ENCODE data around the gene CAB39. TPM values are rescaled to one million over a fixed set of nuclear protein-coding genes. Genes with fewer than 3 reads are reported as not detected.

Gene CAB39
- total and polyA plus RNA-seq, 2 experiments from 2014 or later = 18.7 to 67.5 TPM

DNA sequence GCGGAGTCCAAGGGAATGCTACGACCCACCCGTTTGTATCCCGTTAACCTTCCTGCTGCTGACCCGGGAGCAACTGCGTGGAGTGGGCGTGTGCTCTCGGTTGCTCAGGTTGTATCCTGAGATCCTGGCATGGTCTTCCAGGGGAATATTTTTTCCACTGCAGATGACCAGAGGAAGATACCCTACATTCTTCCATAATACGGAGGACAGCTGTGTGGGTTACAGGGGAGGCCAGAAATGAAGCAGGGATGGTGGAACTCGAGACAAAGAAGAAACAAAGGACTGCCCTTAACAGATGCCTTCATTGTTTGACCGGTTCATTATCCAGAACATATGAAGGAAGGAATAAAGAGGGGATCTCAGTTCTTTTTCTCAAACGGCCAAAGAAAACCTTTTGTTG is 39.8 kb upstream of the CAB39 start:
- Histone ChIP-seq H3K4me3 (no peak overlapping the region), H3K36me3 (ENCODE audit: insufficient read depth) (no peaks in the 10 kb centered on the region), H3K79me2 (replicated peaks; ENCODE audit: insufficient read depth) (no peaks in the 10 kb centered on the region), H3K27ac (ENCODE audit: low read depth) (no peak overlapping the region), H3F3A (replicated peaks; ENCODE audit: low read depth) (no peaks in the 10 kb centered on the region), H3K4me2 (no peak overlapping the region), H4K20me1 (replicated peaks; ENCODE audit: insufficient read depth) (no peaks in the 10 kb centered on the region), H3K27me3 (ENCODE audit: insufficient read depth) (no peaks in the 10 kb centered on the region), H3K9me2 (ENCODE audit: insufficient read depth) (no peaks in the 10 kb centered on the region), H3K4me1 (ENCODE audit: insufficient read depth) (no peaks in the 10 kb centered on the region), H2AFZ (no peak overlapping the region)
- ATAC-seq (no peak), DNase-seq (ENCODE audit: low spot score) (no peak)
- TF ChIP-seq ZNF331 (CRISPR knock-in tag; IDR thresholded peaks at IDR 0.05; ENCODE audit: low read depth) (no peak), POLR2AphosphoS5 (IDR thresholded peaks at IDR 0.05; ENCODE audit: low read depth) (no peak), STAT1 (IDR thresholded peaks at IDR 0.05; ENCODE audit: unreplicated experiment) (no peak), ZNF114 (CRISPR knock-in tag; IDR thresholded peaks at IDR 0.05) (no peak), ETS1 (IDR thresholded peaks at IDR 0.05) (no peak), EZH2 (IDR thresholded peaks at IDR 0.05; ENCODE audit: low read depth, unreplicated experiment) (no peak), CTCF (conservative IDR thresholded peaks at IDR 0.05; ENCODE audit: low read depth in 2 of 2) (no peak), JUNB (IDR thresholded peaks at IDR 0.05; ENCODE audit: unreplicated experiment) (no peak), CREB1 (CRISPR knock-in tag; IDR thresholded peaks at IDR 0.05; ENCODE audit: low read depth) (no peak), EZH2phosphoT487 (IDR thresholded peaks at IDR 0.05; ENCODE audit: unreplicated experiment) (no peak), NANOG (IDR thresholded peaks at IDR 0.05; ENCODE audit: borderline replicate concordance) (no peak)
- TF ChIP-seq, protein P1, sequence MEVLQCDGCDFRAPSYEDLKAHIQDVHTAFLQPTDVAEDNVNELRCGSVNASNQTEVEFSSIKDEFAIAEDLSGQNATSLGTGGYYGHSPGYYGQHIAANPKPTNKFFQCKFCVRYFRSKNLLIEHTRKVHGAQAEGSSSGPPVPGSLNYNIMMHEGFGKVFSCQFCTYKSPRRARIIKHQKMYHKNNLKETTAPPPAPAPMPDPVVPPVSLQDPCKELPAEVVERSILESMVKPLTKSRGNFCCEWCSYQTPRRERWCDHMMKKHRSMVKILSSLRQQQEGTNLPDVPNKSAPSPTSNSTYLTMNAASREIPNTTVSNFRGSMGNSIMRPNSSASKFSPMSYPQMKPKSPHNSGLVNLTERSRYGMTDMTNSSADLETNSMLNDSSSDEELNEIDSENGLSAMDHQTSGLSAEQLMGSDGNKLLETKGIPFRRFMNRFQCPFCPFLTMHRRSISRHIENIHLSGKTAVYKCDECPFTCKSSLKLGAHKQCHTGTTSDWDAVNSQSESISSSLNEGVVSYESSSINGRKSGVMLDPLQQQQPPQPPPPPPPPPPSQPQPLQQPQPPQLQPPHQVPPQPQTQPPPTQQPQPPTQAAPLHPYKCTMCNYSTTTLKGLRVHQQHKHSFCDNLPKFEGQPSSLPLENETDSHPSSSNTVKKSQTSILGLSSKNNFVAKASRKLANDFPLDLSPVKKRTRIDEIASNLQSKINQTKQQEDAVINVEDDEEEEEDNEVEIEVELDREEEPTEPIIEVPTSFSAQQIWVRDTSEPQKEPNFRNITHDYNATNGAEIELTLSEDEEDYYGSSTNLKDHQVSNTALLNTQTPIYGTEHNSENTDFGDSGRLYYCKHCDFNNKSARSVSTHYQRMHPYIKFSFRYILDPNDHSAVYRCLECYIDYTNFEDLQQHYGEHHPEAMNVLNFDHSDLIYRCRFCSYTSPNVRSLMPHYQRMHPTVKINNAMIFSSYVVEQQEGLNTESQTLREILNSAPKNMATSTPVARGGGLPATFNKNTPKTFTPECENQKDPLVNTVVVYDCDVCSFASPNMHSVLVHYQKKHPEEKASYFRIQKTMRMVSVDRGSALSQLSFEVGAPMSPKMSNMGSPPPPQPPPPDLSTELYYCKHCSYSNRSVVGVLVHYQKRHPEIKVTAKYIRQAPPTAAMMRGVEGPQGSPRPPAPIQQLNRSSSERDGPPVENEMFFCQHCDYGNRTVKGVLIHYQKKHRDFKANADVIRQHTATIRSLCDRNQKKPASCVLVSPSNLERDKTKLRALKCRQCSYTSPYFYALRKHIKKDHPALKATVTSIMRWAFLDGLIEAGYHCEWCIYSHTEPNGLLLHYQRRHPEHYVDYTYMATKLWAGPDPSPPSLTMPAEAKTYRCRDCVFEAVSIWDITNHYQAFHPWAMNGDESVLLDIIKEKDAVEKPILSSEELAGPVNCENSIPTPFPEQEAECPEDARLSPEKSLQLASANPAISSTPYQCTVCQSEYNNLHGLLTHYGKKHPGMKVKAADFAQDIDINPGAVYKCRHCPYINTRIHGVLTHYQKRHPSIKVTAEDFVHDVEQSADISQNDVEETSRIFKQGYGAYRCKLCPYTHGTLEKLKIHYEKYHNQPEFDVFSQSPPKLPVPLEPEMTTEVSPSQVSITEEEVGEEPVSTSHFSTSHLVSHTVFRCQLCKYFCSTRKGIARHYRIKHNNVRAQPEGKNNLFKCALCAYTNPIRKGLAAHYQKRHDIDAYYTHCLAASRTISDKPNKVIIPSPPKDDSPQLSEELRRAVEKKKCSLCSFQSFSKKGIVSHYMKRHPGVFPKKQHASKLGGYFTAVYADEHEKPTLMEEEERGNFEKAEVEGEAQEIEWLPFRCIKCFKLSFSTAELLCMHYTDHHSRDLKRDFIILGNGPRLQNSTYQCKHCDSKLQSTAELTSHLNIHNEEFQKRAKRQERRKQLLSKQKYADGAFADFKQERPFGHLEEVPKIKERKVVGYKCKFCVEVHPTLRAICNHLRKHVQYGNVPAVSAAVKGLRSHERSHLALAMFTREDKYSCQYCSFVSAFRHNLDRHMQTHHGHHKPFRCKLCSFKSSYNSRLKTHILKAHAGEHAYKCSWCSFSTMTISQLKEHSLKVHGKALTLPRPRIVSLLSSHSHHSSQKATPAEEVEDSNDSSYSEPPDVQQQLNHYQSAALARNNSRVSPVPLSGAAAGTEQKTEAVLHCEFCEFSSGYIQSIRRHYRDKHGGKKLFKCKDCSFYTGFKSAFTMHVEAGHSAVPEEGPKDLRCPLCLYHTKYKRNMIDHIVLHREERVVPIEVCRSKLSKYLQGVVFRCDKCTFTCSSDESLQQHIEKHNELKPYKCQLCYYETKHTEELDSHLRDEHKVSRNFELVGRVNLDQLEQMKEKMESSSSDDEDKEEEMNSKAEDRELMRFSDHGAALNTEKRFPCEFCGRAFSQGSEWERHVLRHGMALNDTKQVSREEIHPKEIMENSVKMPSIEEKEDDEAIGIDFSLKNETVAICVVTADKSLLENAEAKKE (CRISPR knock-in tag; IDR thresholded peaks at IDR 0.05) = no peak
- TF ChIP-seq, protein P2, sequence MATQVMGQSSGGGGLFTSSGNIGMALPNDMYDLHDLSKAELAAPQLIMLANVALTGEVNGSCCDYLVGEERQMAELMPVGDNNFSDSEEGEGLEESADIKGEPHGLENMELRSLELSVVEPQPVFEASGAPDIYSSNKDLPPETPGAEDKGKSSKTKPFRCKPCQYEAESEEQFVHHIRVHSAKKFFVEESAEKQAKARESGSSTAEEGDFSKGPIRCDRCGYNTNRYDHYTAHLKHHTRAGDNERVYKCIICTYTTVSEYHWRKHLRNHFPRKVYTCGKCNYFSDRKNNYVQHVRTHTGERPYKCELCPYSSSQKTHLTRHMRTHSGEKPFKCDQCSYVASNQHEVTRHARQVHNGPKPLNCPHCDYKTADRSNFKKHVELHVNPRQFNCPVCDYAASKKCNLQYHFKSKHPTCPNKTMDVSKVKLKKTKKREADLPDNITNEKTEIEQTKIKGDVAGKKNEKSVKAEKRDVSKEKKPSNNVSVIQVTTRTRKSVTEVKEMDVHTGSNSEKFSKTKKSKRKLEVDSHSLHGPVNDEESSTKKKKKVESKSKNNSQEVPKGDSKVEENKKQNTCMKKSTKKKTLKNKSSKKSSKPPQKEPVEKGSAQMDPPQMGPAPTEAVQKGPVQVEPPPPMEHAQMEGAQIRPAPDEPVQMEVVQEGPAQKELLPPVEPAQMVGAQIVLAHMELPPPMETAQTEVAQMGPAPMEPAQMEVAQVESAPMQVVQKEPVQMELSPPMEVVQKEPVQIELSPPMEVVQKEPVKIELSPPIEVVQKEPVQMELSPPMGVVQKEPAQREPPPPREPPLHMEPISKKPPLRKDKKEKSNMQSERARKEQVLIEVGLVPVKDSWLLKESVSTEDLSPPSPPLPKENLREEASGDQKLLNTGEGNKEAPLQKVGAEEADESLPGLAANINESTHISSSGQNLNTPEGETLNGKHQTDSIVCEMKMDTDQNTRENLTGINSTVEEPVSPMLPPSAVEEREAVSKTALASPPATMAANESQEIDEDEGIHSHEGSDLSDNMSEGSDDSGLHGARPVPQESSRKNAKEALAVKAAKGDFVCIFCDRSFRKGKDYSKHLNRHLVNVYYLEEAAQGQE (IDR thresholded peaks at IDR 0.05; ENCODE audit: unreplicated experiment) = no peak
- H3K27ac Mint-ChIP-seq = no peak overlapping the region
- H3K36me3 Mint-ChIP-seq (ENCODE audit: low read depth) = no peaks in the 10 kb centered on the region
- no peak overlapping the region for H3K4me3 Mint-ChIP-seq
- peaks cover 2% of the 10 kb centered on the region for H3K27me3 Mint-ChIP-seq (ENCODE audit: insufficient read depth, low read depth, poor library complexity)
- peaks cover 20% of the 10 kb centered on the region for H3K4me1 Mint-ChIP-seq
- peaks cover 4% of the 10 kb centered on the region; the same call in 2 of the 3 replicates for H3K9me3 Mint-ChIP-seq
